Activated CD4-positive, alpha-beta T cell treated with anti-CD3 and anti-CD28 coated beads, Interleukin-10, Interleukin-2, amounts not matched to agents 100 ng/mL and 50 ng/mL, durations not matched to agents 16 hours and 8 hours (primary cell): ENCODE results near the gene PTPN1.
"Not testable (repeated sequence)": the region's sequence is repeated elsewhere in the genome, so short reads cannot be mapped to it uniquely, and the experiment has no call there.

ENCODE experiments used
- DNase-seq: peaks from one replicate; pipeline ENCODE4 v3.0.0-alpha.2; 2020

Gene PTPN1

DNA sequence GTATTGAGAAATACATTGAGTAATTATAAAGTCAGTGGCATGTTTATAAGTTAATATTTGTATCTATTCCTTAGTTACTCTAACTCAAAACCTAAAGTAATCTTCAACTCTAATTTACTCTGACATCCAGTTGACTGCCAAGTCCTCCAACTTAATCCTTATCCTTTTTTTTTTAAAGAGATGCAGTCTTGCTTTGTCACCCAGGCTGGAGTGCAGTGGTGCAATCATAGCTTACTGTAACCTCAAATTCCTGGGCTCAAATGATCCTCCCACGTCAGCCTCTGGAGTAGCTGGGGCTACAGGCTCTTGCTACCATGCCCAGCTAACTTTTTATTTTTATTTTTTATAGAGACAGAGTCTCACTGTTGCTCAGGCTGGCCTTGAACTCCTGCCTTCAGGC is 24.4 kb downstream of the PTPN1 start:
- no peak for DNase-seq

DNA sequence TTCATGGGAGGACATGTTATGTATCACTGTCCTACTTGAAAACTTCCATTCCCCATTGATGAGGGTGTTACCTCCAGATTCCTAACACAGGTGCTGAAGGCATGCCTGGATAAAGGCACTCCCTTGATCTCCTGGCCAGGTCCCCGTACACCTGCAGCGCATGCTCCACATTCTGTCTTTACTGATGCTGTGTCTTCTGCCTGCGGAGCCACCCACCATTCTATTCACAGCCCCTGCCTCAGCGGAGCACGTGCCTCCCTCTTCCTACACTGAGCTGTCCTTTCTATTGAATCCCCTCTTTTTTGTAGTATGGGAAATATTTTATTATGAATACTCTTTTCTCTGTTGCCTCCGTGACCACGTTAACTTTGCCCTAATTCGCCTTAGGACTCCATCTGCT is 25.0 kb downstream of the PTPN1 start:
- no peak for DNase-seq

DNA sequence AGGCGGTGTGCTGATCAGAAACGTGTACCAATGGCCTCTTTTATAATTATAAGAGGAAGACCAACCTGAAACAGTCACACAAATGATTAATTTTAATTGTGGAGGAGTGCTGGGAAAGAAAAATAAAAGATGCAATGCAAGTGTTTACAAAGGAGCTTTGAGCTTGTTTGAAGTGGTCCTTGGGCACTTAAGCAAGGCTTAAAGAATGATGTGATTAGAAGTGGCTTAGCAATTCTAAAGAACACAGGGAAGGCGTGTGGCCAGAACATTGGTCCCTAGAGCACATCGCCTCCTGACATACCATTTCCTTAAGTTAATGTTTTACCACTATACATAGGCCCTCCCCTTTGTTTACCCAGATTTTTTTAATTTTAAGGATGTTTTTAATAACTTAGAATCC is 26.1 kb downstream of the PTPN1 start:
- DNase-seq, result no peak

DNA sequence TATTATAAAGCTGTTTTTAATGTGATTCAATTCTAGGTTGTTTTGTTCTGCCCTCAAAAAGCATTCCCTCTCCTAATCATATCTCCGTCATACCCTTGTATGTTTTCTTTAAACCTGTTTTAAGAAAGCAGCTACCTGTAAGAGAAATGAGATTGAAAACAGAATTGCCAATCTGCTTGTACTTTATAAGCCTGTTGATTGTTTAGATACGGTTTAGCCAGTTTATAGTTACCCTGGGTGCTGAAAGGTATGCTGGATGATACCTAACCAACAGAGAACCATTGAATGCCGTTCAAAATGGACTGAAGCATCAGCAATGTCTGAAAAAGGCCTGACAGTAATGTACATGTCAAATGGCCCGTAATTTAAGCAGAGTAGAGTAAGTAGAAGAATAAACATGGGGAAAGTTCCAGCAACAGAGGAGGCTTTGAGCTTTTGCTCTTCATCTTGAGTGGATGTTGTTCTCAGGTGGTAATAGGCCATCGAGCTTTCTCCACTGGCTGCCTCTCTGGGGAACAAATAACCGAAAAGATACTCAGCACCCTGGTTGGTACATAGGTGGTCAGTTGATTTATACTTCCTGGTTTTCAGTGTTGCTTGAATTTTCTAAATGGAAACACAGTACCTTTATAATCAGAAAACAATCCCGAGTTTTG is 27.5 kb downstream of the PTPN1 start:
- no peak for DNase-seq

DNA sequence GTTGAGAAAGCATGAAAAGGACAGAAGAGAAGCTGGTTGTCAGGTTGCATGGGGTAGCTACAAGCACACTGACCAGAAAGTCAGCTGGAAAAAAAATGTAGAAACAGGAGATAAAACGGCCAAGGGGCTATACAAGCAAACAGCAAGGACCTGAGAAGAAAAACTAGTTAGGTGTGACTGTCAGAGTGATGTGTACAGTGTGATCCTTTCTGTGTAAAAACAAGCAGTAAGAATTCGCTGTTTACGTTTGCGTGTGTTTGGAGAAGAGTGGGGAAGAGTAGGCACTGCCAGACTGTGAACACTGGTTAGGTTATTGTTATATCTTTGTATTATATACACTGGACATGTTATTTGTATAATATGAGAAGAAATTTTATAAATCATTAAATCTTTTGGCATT is 28.1 kb downstream of the PTPN1 start:
- no peak for DNase-seq

DNA sequence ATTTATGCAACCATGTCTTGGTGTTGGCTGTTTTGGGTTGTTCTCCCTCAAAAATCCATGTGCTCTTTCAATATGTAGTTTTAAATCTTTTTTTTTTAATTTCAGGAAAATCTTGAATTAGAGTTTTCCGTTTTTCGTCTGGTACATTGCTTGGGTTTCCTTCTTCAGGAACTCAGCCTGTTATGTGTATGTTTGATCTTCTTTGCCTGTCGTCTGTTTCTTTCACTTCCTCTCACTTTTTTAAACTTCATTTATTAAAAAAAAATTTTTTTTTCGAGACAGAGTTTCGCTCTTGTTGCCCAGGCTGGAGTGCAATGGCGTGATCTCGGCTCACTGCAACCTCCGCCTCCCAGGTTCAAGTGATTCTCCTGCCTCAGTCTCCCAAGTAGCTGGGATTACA is 29.6 kb downstream of the PTPN1 start:
- not testable (repeated sequence) for DNase-seq

DNA sequence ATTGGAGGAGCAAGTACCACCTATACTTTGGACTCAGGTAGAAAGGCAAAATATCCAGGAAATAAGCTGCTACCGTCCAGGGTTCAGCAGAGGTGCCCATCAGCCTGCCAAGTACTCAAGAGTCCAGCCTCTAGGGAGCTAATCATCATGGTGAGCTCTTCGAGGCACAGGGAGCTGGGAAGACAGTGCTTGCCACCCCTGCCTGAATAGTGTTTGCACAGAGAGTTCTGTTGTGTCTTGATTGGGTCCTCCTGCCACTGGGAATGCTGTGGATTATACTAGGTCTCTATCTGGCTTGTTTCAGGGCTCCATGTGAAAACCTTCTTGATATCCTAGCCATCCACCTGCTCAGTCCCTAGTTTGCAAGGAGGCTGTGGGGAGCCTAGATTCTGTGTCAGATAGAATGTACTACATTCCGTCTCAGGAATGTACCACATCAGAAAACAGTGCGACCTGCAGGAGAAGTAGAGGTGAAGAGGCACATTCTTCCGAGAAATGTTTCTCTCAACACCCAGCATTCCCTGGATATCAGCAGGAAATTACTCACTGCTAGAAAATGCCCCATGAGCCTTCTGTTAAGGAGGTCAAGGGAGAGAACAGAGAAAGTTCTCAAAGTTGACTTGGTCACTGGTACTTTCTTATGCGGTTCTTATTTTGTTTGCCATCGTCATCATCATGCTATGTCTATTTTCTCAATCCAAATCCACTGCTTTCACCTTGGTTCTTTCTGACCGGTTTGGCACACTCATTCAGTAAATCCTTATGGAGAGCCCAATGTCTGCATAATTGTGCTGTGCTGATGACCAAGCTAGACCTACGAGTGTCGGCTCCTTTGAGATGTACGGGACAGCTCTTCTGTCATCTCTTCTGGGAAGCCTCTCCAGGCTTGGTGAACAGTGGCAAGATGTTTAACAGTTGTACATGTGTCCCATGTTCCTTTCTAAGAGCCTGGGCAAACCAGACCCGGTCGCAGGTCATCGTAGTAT is 30.7 kb downstream of the PTPN1 start:
- no peak for DNase-seq

DNA sequence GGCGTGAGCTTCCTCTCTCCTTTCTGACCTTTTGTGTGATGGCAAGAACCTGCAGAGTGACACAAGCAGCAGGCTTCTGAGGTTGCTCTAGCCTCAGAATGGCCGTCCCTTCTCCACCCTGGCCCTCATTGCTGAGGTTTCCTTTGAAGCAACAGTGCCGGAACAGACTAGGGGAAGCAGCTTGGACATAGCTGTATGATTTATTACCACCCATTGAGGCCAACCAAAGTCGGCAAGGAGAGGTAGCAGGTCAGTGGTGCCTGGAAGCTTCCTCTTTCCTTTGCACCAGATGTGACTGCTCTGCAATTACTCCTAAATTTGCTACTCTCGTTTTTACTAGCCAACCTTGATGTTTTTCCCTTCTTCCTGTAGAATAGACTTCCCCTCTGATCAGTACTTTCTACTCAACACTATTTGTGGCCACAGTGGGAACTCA is 31.4 kb downstream of the PTPN1 start:
- DNase-seq, result peak; percentile 34

DNA sequence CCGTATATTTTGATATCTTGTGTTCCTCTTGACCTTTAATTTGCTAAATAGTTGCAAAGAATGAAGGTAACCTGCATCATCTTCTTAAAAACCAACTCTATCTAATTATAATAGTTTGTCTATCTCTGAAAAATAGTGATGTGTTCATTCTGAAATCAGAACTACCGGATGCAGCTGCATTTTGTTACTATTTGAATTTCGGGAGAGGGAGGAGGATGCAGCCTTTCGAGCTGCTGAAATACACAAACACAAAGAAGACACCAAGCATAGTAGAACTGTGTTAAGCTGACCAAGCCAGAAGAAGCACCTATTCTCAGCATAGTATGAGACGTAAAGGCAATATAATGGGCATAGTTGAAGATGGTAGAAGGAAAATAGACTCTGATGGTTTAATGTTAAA is 33.1 kb downstream of the PTPN1 start:
- DNase-seq, result no peak

DNA sequence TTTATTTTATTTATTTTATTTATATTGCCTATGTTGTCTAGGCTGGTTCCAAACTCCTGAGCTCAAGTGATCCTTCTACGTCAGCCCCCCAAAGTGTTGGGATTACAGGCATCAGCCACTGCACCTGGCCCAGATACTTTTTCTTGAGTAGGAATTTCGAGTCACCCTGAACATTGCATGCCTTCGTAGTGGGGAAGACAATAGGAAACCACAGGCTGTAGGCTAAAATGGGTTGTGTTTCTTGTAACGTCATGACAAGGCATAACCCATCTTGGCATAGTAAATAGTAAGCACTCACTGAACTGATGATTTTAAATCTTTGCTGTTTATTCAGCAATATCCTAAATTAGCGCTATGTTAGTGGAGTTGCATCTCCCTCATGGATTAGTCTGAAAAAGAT is 34.9 kb downstream of the PTPN1 start:
- no peak for DNase-seq

DNA sequence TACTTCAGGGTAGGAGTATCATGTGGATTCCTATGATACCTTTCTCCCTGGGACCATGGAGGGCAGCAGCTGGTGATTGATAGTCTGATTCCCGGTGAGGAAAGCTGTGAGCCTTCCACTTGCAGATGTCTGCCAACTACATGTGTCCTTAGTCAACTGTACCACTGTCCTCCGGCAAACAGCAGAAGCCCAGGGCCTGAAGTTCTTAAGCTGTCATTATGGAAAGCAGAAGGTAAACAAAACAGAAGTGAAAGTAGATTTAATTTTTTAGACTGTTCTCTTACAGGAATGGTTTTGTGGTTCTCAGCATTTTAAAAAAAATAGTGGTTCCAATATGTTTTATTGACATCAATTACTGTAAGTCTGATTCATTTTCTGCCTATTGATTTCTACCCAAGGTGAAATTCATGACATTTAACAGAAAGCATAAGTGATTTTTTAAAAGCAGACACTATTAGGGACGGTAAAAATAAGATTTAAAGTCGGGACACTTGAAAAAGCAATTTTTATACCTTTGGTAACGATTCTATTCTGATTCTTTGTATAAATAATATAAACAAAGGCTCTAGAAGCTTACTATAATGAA is 36.6 kb downstream of the PTPN1 start:
- DNase-seq, result peak; percentile 66

DNA sequence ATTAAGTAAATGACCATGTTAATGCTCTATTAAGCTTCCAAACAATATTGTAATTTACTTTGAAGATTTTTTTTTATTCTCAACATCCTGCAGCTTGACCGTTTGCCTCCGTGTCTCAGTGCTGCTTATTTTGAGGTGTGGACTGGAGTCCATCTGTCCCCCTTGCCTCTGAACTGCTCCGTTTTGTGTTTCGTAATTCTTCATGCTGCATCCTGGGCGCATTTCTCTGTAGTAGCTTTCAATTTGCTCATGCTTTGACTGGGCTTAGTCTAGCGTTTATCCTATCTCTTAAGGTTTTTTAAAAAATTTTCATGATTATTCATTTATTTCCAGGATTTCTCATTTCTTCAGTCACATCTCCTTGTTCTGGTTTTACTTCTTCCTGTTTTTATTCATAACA is 37.8 kb downstream of the PTPN1 start:
- DNase-seq, result peak; percentile 53

DNA sequence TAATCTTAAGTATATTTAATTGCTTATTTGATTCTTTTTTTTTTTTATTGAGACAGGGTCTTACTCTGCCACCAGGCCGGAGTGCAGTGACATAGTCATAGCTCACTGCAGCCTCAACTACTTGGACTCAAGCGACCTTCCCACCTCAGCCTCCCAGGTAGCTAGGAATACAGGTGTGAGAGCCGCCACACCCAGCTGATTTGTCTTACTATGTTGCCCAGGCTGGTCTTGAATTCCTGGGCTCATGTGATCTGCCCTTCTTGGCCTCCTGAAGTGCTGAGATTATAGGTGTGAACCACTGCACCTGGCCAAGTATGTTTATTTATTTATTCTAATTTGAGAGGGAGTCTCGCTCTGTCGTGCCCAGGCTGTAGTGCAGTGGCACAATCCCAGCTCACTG is 38.2 kb downstream of the PTPN1 start:
- no peak for DNase-seq

DNA sequence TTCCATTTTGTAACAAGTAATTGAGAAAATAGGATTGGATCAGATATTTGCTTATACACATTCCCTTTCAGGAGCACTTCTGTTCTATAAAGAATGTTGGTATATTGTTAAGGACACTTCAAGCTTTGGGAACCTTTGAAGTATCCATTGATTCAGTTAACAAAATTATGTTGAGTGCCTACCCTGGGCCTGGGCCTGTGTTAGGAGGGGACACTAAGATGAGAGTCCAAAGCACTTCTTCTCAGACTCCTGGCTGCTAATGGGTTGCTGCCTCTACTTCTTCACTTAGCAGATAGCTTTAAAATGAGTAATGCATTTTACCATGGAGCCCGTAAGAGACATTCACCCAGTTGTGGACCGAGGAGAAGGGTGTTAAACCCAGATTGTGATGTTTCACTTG is 40.3 kb downstream of the PTPN1 start:
- no peak for DNase-seq

DNA sequence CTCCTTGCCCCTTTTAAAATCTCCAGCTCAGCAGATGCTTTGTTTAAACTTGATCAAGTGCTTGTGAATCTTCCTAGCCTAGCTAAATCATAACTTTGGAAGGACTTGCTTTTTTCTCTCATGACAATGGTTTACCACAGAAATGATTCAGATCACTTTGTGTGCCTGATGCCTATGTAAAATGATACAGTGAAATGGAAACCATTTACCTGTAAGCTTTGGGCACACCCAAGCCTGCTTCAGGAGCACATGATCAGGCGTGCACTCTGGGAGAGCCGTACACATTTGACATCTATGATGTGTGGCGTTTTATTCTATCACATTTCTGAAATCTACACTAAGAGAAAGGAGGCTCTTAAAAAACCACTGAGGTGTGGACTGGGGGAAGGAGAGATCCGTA is 41.1 kb downstream of the PTPN1 start:
- peak; percentile 71 for DNase-seq

DNA sequence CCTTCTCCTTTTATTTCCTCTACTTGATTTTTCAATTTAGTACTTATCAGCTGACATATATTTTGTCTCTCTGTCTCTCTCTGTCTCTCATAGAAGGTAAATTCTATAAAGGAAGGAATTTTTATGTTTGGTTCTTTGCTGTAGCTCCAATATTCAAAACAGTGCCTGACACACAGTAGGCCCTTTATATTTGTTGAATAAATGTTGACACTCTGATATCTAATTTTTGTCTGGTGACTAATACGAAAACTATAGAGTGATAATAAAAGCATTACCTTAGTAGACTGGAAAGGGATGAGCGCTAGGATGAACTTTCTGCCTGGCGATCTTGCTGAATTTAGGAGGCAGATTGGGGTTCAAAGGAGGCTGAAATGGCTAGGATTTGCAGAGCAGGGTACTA is 42.8 kb downstream of the PTPN1 start:
- DNase-seq, result no peak

DNA sequence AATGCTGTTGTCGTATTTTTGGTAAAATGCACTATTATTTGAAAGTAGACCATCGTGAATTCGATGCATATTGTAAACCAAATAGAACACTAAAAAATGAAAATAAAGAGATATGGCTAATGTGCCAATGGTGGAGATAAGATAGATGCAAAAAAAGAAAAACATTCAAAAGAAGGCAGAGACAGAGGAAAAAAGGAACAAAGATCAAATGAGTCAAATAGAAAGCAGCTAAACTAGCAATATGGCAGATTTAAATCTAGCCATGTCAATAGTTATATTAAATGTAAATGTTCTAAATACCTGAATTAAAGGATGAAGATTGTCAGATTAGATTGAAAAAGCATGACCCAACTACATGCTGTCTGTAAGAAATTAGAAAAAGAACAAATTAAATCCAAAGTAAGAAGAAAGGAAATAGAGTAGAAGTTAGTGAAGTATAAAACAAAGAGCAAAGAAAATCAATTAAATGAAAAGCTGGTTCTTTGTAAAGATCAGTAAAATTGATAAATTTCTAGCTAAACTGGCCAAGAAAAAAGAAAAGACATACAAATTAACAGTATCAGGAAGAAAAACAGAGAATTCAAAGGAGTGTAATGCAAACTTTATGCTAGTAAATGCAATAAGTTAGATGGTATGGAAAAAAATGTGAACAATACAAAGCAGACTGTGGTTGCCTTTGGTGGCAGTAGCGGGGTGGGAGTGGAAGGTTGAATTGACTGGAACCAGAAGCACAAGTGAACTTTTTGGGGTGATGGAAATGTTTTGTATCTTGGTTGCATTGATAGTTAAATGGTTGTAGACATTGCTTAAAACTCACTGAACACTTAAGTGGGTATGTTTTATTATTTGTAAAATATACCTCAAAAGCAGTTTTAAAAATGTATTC is 44.8 kb downstream of the PTPN1 start:
- DNase-seq, result peak; percentile 30

DNA sequence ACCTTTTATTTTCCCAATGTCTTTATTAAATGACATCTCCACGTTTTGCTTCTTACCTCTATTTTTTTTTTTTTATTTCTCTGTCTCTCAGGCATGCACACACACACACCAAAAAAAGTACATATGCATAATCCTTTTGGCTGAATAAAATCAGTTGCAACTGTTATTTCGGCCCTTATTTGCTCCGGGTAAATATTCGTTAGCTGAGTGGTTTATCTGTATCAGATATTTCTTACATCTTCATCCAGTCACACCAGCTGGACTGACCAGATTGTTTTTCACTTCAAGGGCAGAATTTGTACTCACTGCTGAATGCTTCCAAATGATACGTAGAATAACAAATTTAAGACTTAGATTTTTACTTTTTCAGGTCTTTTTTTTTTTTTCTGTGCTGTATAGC is 45.5 kb downstream of the PTPN1 start:
- no peak for DNase-seq

DNA sequence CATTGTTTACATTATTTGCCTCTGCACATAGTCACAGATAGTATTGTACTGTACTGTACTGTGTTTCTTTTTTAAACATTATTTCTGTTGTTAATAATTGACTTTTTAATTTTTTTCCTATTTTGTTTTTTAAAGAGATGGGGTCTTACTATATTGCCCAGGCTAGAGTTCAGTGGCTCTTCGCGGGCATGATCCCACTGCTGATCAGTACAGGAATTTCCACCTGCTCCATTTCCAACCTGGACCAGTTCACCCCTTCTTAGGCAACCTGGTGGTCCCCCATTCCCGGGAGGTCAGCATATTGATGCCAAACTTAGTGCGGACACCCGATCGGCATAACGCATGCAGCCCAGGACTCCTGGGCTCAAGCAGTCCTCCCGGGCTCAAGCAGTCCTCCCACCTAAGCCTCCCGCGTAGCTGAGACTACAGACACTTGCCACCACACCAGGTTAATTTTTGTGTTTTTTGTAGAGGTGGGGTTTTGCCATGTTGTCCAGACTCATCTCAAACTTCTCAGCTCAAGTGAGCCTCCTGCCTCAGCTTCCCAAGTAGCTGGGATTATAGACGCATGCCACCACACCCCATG is 47.5 kb downstream of the PTPN1 start:
- no peak for DNase-seq

DNA sequence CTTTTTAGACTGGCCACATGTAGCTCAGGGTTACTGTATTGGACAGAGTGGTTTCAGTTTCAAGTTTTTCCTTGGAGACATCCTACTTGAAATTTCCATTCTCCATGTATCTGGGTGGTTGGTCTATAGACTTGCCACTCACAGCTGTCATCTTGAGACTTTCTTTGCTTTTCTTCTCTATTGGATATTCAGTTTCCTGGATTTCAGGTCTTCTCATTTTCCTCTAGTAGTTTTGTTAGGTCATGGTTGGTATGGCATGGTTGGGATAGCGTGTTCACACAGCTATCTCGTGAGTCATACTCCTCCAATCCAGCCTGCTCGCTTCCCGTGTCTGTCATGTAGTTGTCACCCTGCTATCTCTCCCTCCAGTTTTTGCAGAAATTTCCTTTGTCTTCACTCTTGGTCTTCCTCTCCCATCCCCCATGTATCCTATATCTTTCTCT is 48.3 kb downstream of the PTPN1 start:
- DNase-seq, result no peak

DNA sequence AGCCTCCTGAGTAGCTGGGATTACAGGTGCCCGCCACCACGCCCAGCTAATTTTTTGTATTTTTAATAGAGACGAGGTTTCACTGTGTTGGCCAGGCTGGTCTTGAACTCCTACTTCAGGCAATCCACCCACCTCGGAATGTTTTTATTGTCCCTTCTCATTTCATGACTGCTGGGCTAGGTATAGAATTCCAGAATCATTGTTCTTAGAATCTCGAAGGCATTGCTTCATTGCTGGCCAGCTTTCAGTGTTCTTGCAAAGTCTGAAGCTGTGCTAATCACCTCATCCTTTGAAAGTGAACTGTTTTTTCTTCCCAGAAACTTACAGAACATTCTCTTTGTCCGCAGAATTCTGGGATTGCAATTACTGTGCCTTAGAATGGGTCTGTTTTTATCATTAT is 49.0 kb downstream of the PTPN1 start:
- DNase-seq, result no peak

DNA sequence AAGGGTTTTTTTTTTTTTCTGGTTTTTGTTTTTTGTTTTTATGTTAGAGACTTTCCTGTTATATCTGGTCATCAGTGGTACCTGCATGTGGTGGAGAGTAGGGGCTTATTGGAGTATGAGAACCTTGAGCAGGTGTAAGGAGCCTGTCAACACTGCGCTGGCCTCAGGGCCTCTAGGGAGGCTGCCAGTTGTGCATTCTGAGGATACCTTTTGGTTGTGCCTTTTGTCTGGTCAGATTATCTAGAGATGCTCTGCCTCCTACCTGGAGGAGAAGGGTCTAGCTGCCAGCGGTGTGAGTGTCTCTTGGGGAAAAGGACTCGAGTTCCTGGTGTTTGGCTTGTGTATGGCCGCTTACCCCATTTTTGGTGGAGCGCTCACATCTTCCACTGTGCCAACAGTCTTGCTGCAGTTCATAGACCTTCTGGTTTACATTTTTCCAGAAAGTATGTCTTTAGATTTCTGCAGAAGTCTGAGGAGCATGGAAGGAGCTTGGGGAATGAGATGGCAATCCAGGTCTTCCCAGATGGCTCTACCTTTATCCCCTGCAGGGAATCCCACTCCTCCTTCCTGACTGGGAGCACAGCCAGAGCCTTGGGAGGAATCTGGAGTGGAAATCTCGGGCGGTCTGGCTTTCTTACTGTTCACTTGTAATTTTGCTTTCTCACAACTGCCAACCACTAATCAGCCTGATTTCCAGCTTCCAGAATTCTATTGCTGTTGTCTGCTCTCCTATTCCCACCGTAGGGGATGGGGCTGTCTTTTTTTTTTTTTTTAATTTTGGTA is 49.9 kb downstream of the PTPN1 start:
- no peak for DNase-seq
